Measurements from ENCODE around the gene CACNG5.
A peak's percentile ranks its signal among the peaks of the same experiment; 100 is the strongest.

The CACNG5 gene, protein sequence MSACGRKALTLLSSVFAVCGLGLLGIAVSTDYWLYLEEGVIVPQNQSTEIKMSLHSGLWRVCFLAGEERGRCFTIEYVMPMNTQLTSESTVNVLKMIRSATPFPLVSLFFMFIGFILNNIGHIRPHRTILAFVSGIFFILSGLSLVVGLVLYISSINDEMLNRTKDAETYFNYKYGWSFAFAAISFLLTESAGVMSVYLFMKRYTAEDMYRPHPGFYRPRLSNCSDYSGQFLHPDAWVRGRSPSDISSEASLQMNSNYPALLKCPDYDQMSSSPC

DNA sequence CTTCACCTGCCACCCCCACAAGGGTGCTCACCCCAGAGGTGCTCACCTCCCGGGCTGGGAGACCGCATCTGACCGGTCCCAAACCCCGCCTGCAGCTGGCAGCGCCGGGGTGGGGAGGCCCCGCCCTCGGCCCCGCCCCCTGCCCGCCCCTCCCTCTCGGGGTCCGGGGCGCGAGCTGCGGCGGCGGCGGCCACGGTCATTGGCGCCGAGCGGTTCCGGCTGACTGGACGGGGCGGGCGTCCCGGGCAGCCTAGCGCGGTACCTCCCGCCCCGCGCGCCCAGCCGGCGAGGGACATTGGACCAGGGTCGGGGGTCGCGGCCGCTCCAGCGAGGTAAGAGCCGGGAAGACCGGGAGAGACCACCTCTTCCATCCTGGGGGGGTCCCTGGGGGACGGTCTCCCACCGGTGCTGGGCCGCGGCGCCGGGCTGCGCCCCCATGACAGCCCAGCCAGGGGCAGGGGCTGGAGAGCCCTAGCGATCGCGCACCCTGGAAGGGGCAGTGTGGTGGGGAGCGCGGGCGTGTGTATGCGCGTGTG is at the start of gene CACNG5:
Gene CACNG5, plus strand, starts transcription at position 199 of the 536 bp plus-strand sequence. CDS start 42,216 bp downstream, outside the sequence.
- no peak for DNase-seq

DNA sequence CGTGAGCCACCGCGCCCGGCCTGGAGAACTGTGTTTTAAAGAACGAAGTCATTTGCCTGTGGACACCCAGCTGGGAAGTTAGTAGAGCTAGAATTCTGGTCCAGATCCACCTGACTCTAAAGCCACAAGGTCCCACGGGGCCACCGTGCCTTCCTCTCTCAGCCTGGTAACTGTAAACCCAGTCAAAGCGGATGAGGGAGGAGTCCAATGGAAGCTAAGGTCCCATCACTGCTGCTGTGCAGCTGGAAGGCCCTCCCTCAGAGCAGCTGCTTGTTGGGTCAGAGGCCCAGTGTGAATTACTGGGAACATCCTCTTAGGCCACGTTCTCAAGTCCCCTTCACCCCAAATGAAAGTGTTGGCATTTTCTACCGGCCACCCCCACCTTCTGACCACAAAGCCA is 48.8 kb upstream of the CACNG5 start:
- no peak for DNase-seq

DNA sequence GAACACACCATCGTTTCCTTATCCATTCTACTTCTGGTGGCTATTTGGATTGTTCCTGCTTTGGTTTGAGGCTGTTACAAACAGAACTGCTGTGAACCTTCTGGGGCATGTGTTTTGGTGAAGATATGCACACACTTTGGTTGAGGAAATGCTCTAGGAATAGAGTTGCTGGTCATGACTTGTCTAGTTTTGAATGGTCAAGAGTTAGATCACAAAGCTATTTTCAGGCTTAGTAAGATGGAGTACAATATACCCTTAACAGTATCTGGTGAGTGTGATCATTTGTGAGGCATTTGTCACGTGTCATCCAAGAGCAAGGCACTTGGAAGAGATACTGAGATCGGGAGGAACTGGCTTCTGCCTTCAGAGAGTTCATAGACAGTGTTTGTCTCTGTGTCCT is 47.0 kb upstream of the CACNG5 start:
- no peak for DNase-seq

DNA sequence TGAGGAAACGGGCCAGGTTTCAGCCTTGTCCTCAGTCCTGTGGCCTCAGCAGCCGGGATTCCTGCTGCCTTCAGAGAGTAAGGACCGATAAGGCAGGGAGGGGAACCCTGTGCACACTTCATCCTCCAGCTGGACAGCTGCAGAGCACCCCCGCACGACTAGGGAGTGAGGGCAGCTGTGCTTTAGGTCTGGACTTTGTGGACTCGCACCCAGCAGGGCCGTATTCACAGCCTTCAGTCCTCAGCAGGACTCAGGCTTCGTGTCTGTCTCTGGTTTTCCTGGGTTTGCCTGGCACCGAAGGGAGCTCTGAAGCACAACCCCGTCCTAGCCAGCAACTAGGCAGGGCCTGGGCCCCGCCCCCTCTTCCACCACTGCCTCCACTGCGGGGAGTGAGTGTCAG is 45.8 kb upstream of the CACNG5 start:
- DNase-seq: no peak

DNA sequence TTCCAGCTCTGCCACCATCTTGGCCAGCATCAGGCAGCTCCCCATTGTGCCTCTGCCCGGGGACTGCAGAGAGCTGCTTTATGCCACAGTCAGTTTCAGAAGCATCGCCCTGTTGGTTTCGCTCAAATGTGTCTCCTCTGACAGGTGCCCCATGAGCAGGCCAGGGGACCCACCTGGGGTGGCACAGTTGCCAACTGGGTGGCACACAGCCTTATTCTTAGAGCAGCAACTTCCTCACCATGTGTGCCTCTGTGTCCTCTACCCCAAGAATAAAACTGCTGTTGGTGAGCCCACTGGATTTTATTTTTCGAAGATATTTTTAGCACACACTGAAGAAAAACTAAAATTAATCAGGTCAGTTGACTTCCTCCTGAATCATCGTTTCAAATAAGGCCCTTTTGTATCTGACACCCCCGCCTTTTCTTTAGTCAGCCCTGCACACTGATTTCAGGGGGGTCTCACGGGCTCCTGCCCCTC is 44.9 kb upstream of the CACNG5 start:
- DNase-seq: peak in 1 of 2 experiments; percentile 27

DNA sequence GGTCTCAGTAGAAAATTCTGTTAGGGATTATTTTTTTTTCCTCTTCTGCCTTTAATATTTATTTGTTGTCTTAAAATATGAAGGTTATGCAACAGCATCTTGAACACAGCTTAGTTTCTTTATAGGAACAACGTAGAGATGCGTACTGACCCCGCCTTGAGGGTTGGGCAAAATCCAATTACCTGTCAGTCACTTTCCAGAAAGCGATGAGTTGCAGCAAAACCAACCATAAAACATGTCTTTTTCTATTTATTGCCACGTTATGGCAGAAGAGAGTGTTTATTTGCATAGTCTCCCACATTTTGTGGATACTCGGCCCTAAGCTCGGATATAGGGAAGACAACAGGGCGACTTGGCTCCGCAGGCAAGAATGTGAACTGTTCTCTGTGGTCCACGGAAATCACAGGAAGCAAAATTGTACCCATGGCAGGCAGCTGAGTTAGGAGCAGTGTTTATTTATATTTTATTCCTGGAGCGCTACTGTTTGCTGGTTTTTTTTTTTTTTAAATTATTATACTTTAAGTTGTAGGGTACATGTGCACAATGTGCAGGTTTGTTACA is 44.3 kb upstream of the CACNG5 start:
- DNase-seq: no peak

DNA sequence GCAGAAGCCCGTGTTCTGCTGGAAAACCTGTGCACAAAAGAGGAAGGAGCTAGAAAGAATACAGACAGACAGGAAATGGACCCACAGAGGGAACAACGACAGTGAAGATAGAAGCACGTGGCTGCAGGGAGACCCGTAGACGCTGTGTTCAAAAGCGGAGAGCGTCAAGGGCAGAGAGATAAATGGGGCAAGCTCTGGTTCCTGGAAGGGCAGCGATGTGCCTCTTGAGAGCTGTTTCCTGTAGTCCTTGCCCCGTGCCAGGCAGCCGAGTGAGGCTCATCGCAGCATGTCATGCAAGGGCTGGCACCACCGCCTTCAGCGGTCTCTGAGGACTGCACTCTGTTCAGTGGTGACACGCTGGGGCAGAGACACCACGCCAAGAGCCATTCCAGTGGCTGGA is 43.6 kb upstream of the CACNG5 start:
- DNase-seq: peak; percentile 98 to 99

DNA sequence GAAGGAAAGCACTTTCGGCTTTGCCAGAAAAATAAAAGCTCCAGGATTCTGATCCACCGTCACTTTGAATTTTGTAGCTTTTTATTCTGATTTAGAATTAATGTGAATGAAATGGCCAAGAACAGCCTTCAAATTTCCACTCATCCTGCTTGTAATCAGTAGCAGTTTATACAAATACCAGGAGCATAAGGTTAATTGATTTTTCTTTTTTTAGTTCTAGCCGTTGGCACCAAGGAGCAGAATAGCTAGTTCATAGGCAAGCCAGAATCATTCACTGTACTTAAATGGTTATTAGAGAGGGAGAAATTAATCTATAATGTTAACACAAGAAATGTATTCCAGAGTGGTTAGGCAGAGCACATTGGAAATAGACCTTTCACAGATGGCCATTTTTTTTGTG is 41.1 kb upstream of the CACNG5 start:
- DNase-seq: no peak

DNA sequence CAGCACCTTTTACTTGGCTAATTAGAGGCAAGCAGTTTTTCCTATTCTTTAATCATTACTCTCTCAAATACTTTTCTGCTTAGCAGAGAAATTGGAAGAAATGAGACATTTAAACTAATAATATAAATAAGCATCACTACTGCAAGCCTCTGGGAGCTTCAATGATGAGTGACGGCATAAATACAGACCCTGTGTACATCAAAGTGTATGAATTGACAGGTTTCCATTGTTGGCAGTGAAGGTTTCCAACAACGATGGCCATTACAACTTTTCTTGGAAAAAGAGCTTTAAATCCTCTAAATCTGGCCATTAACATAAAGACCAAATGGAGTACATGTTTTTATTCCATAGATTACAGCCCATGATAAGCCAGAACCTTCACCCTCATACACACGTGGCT is 39.4 kb upstream of the CACNG5 start:
- DNase-seq: no peak

DNA sequence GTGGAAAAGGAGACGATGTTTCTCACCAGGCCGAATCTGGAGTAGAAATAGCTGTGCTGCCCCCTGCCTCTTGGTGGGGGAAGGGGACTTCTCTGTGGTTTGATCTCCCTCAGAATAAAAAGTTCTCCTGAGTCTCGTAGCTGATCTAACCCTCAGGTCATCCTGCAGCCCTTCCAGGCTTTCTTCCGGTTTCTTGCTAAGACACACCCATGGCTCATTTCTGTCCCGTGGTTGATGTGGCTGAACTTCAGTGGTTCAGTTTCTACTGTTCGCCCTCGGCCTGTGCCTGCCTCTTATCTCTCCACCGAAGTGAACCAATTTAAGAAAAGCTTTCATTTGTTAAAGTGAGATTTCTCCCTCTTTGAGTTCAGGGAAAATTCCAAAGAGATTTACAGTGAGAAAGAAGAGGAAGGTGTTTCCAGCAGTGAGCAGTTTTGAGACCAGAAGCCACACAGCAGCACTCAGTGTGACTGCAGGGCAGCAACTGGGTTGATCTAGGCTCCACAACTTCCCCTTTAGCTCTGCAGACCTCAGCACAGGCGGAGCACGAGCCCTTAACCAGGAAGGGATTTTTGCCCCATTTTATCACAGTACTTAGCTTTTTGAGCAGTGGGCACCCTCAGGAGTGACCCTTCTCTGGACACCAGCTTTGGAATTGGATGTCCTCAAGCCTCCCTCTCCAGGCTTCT is 34.9 kb upstream of the CACNG5 start:
- DNase-seq: peak; percentile 95 to 97

DNA sequence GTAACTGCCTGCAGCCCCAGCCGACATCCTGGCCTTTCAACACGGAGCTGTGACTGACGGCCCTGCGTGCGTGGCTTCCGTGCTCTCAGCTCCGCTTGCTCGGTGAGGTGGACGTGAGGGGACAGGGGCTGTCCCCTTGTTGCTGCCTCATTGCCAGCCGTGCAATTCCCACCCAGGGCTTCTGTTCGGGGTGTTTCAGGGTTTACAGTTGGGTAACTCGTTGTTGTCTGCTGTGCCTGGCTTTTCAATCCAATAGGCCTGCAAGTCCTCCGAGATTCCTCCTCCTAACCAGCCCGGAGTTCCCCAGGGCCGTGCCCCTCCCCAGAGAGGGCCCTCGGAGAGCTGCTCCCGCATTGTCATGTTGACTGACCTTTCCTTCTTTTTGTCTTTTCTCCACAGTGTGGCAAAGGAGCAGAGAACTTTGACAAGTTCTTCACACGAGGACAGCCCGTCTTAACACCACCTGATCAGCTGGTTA is 31.4 kb upstream of the CACNG5 start:
- DNase-seq: no peak

DNA sequence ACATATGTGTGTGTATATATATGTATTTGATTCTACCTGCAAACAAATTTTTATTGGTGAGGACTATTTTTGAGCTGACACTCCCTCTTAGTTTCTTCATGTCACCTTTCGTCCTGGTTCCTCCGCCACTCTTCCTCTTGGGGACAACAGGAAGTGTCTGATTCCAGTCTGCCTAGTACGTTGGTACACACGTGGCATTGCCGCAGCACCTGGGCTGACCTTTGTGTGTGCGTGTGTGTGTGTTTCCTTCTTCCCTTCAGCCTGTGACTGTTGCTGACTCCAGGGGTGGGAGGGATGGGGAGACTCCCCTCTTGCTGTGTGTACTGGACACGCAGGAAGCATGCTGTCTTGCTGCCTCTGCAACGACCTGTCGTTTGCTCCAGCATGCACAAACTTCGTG is 29.4 kb upstream of the CACNG5 start:
- no peak for DNase-seq

DNA sequence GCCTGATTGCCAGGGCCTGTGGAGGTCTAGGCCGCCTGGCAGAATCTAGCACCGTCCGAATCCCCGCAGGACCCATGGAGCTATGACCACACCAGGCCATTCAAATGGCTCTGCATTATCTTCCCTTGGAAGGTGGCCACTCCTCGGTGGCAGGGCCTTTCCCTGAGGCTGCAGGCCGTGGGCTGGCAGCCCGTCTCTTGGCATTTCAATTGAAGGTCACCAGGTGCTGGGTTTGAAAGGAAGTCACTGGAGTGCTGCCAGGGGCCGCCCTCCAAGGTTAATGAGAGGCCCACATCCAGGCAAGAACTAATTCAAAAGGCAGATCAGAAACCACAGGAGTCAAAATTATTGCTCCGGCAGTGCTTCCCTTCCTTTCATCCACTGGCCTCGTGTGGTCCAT is 27.7 kb upstream of the CACNG5 start:
- DNase-seq: no peak

DNA sequence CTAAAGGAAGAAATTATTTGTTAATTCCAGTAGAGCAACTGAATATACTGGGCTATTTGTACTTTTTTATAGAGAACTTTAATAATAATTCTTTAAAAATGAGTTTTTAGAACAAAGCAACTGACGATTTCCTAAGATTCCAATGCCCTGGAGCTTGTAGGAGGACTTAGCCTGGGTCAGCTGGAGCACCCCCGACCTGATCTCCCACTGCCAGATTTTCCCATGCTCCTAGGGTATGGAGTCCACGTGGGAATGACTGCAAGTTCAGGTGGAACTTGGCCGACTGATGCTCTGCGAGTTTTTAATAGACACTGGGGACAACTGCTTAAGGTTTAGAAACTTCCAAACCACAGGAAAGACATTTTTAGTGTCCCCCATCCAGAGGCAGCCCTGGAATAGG is 25.5 kb upstream of the CACNG5 start:
- DNase-seq: no peak

DNA sequence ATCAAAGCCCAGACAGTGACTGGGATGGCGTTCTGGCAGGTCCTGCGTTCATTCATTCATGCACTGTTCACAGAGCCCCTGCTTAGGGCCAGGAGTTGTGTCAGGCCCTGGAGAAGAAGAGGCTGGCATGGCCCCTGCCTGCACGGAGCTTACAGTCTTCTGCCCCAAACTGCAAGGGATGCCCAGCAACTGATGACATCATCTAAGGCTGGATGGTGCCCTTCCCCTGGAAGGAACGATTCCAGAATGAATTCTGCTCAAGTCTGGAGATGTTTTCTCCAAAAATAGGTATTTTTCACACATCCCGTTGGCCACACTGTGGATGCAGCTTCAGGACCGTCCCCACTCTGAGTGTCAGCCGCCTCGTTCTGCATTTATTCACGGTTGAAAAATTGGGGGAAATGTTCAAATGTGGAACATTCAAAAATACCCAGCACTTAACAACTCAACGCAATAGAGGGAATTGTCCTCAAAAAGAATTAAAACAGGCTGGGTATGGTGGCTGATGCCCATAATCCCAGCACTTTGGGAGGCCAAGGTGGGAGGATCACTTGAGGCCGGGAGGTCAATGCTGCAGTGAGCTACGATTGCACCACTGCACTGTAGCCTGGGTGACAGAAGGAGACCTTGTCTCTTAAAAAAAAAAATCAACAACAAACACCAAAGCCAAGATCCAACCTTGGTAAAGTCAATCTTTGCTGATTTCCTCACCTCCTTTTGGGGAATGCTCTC is 23.8 kb upstream of the CACNG5 start:
- no peak for DNase-seq

DNA sequence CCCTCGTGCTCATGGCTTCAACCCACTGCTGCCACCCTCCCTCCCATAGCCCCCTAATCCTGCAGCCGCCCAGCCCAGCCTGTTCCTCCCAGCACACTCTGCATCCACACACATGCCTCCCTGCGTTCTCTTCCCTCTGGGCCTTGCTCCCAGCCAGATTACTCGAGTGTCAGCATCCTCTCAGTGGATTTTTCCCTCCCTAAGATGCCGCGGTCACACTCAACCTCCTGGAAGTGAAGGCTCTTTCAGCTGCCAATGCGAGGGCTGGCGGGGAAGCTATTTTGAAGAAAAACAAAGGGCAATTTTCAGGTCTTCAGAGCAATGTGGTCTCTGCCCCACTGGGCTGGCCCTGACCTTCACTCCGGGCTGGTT is 23.2 kb upstream of the CACNG5 start:
- no peak for DNase-seq

DNA sequence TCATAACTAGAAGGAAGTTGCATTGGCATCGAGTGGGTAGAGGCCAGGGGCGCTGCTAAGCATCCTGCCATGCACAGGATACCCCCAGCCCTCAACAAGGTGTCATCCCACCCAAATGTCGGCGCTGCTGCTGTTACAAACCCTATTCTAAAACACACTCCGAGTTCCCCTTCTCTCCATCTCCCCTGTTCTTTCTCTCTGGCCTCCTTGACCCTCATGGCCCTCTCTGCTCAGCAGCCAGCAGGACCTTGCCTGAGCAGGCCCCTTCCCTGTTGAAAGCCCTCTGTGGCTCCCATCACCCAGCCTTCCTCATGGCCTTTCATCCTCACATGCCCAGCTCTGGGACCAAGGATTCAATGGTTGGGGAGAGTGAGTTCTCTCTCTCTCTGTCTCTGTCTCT is 22.3 kb upstream of the CACNG5 start:
- DNase-seq: no peak

DNA sequence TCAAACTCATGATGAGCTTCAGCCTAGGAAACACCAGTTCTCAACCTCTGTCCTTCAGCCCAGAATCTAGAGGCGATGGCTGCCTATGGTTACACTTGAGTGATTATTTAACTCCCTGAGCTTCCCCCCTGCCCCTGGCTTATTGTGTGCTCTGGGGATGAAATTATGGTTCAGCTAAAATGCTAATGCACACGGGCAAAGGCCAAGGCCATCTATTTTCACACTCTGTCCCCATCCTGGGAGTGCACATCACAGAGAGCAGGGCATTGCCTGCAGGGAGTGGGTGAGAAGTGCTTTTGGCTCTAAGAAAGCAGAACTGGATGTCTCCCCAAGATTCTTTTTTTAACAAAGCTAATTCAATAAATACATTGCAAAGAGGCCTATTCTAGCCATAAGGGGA is 21.6 kb upstream of the CACNG5 start:
- no peak for DNase-seq

DNA sequence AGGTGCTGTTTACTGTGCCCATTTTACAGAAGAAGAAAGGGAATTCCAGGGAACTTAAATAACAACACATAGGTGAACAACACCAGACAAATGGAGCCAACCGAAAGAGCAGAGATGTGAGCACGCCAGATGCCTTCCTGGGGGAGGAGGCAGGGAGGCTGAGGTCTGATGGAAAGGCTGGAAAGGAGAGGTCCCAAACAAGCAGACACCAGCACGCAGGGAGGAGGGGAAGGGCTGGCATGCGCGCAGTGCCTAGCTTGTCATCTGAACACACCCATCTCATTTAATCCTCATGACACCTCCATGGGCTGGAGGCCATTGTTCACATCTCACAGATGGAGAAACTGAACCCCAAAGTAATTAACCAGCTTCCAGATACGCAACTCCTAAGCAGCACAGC is 20.9 kb upstream of the CACNG5 start:
- DNase-seq: no peak

DNA sequence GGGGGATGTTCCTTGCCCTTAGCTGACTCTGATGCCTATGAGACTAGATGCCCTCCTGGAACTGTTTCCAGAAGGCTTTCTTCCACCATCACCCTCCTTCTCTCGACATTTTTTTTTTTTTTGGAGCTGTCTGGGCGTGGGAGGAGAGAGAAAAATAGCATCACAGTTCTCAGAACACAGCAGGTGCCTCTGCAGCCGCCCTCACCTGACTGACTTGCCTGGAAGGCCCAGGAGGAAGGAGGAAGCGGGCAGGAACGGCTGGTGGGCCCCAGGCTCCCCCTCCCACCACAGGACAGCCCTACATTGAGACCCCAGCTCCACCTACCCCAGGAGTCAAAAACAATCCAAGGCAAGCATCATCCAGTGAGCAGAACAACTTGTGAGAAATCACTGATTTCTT is 20.3 kb upstream of the CACNG5 start:
- DNase-seq: no peak

DNA sequence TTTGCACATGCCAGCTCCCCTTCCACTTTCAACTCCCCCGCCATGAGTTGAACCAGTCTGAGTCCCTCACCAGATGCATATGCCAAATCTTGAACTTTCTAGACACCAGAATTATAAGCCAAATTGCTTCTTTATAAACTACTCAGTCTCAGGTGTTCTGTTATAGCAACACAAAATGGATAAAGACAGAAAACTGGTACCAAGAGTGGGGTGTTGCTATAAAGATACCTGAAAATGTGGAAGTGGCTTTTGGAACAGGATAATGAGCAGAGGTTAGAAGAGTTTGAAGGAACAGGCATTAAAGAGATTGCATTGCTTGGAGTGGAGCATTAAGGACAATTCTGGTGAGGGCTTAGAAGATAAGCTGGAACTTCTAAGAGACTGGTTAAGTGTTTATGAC is 17.2 kb upstream of the CACNG5 start:
- no peak for DNase-seq

DNA sequence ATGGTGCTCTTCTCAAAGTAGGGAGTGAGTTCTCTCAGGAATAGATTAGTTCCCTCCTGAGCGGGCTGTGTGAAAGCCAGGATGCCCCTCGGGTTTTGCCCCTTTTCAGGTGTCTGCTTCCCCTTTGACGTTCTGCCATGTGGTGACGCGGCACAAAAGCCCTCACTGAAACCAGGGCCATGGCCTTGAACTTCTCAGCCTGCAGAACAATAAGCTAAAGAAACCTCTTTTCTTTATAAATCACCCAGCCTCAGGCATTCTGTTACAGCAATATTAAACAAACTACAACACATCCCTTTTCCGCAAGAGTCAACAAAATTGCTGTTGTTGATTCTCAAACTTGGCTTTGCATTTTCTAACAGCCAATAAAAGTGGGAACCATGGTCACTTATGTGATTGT is 15.5 kb upstream of the CACNG5 start:
- no peak for DNase-seq

DNA sequence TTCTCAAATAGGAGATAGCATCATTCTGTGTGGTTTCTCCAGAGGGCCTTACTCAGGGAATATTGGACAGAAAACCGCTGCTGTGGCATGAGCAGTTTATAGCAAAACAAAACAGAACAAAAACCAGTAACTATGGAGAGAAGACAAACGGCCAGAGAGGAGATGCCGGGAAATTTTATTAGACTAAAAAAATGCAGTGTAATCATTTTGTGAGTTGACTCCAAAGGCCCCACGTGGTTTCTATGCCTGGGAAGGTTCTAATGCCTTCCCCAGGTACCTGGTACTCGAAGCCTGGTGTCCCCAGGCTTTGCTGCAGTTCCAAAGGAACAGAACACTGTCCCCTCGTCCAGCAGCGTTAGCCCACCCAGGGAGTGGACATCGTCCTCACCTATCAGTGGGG is 12.9 kb upstream of the CACNG5 start:
- DNase-seq: no peak

Data from Kasumi-1 (cell line).